NB4 (cell line): Measurements from ENCODE around the gene FOXI1.

ENCODE experiments used
- CTCF ChIP-seq: IDR thresholded peaks from one replicate; pipeline ENCODE4 v1.5.1; 2012; ENCODE audit warnings: low read depth, low read length
- POLR2A ChIP-seq: IDR thresholded peaks from 2 replicates; pipeline ENCODE4 v1.6.1; 2011; ENCODE audit warnings: mild to moderate bottlenecking; ENCODE audit not compliant: insufficient read length; ENCODE audit errors: extremely low read depth

GRCh38 chr5:170137694-170138214, 32.1 kb downstream of the FOXI1 start:
- TF ChIP-seq POLR2A = no peak
- TF ChIP-seq CTCF = no peak
